ENCODE results near the gene AFM.

The AFM gene

GRCh38 chr4:73481358-73481757, at the start of gene AFM:
TSS of gene AFM (plus strand) at chr4:73481745. CDS start at chr4:73481776, 31 bp downstream.
- no peak for DNase-seq (ENCODE audit: low read depth in 3 of 3)

DNA sequence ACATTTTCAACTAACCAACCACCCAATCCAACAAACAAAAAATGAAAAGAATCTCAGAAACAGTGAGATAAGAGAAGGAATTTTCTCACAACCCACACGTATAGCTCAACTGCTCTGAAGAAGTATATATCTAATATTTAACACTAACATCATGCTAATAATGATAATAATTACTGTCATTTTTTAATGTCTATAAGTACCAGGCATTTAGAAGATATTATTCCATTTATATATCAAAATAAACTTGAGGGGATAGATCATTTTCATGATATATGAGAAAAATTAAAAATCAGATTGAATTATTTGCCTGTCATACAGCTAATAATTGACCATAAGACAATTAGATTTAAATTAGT, 49.8 kb upstream of the AFM start:
- no peak for DNase-seq (ENCODE audit: low read depth in 3 of 3)

- no peak for DNase-seq (ENCODE audit: low read depth in 3 of 3)
Measured at GRCh38 chr4:73432169-73433000, 49.2 kb upstream of the AFM start.

DNA sequence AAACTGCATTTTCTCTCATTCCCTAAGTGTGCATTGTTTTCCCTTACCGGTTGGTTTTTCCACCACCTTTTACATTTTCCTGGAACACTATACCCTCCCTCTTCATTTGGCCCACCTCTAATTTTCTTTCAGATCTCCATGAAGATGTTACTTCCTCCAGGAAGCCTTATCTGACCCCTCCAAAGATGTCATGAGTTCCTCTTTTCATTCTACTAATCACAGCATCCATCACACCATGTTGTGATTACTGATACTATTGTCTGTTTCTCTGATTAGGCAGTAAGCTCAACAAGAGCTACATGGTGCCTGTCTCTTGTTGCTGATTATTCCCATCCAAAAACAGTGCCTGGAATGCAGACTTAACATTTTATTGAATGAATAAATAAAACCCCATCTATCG, 48.4 kb upstream of the AFM start:
- no peak for DNase-seq (ENCODE audit: low read depth in 3 of 3)

DNA sequence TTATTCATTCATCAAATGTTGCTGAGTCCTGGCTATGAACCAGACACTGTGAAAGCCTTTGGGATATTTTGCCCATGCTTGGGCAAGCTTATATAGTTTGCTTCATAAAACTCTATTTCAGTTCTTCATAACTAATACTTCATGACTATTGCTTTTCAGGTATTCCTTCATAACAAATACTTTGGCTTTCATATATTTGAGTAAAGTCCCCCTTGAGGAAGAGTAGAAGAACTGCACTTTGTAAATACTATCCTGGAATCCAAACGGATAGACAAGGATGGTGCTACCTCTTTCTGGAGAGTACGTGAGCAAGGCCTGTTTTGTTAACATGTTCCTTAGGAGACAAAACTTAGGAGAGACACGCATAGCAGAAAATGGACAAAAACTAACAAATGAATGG, 47.2 kb upstream of the AFM start:
- no peak for DNase-seq (ENCODE audit: low read depth in 3 of 3)

DNA sequence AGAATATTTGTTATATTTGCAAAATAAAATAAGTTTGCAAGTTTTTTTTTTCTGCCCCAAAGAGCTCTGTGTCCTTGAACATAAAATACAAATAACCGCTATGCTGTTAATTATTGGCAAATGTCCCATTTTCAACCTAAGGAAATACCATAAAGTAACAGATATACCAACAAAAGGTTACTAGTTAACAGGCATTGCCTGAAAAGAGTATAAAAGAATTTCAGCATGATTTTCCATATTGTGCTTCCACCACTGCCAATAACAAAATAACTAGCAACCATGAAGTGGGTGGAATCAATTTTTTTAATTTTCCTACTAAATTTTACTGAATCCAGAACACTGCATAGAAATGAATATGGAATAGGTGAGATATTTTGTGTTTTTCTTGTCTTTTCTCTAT, 45.6 kb upstream of the AFM start, which contains the start of gene AFP:
AFP (plus strand) TSS at position 238 of the 400 bp plus-strand sequence; CDS start at position 280, 42 bp downstream.
- no peak for DNase-seq (ENCODE audit: low read depth in 3 of 3)

DNA sequence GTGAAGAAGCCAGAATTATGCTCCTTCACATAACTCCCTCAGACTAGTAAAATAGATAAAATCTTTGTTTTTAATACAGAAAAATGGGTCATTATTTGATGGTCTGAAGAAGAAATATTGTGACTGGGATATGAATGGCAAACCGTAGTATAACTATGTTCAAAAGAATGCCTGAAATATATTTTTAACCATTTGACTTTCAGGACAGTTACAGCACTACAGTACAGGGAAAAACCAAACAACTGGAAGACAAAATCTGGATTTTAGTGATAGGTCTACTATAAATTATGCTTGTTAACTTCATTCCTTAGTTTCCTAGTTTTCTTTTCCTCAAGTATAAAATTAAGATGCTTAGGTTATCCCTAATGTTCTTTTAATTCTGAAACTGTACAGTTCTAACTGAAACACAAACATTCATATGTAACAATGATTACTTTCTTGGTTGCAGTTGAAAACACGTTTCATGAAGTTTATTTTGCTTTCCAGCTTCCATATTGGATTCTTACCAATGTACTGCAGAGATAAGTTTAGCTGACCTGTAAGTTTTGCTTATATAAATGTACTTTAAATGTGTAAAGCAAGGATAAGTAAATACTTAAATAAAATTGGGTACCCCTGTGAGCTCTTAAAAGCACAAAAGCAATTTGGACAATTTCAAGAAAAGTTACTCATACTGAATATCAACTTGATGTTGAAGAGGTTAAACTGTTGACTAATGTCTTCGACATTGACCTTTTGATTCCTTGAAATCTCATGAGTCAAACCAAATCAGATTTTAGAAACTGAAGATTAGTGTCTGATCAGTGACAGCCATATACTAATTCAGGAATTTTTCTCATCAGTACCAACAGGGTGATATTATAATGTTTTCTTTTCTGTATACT, 44.6 kb upstream of the AFM start:
- DNase-seq (ENCODE audit: low read depth in 3 of 3): no peak

GRCh38 chr4:73437558-73437956, 44.0 kb upstream of the AFM start:
- DNase-seq (ENCODE audit: low read depth in 3 of 3): no peak

DNA sequence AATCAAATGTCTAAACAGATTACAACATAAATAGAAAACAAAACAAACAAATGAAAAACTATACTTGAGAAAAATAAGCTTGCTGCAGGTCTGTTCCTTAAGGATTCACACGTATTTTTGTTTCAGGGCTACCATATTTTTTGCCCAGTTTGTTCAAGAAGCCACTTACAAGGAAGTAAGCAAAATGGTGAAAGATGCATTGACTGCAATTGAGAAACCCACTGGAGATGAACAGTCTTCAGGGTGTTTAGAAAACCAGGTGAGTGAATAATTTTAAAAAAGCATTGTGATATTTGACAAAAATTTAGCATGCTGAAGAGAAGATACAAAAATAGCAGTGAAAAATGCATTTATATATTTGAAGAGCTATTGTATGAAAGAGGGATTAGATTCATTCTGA, 43.5 kb upstream of the AFM start:
- no peak for DNase-seq (ENCODE audit: low read depth in 3 of 3)

- no peak for DNase-seq (ENCODE audit: low read depth in 3 of 3)
Measured at GRCh38 chr4:73438582-73439215, 42.8 kb upstream of the AFM start.

GRCh38 chr4:73439445-73439844, 42.1 kb upstream of the AFM start:
- DNase-seq (ENCODE audit: low read depth in 3 of 3): no peak

GRCh38 chr4:73439991-73440390, 41.6 kb upstream of the AFM start:
- DNase-seq (ENCODE audit: low read depth in 3 of 3): no peak

GRCh38 chr4:73440653-73441052, 40.9 kb upstream of the AFM start:
- DNase-seq (ENCODE audit: low read depth in 3 of 3): no peak

DNA sequence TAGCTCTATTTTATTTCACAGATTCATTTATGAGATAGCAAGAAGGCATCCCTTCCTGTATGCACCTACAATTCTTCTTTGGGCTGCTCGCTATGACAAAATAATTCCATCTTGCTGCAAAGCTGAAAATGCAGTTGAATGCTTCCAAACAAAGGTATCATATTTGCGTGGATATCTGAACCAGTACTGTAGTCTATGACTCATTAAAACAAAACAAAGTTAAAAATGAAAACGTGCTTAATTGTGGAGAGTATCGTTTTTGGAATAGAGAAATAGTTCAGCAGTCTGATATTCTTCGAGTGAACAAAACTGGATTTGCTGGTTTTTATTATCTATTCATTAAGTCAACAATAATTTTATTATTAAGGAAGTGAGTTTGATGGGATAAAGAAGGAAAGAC, 39.3 kb upstream of the AFM start:
- DNase-seq (ENCODE audit: low read depth in 3 of 3): no peak

GRCh38 chr4:73443224-73443623, 38.3 kb upstream of the AFM start:
- DNase-seq (ENCODE audit: low read depth in 3 of 3): no peak

DNA sequence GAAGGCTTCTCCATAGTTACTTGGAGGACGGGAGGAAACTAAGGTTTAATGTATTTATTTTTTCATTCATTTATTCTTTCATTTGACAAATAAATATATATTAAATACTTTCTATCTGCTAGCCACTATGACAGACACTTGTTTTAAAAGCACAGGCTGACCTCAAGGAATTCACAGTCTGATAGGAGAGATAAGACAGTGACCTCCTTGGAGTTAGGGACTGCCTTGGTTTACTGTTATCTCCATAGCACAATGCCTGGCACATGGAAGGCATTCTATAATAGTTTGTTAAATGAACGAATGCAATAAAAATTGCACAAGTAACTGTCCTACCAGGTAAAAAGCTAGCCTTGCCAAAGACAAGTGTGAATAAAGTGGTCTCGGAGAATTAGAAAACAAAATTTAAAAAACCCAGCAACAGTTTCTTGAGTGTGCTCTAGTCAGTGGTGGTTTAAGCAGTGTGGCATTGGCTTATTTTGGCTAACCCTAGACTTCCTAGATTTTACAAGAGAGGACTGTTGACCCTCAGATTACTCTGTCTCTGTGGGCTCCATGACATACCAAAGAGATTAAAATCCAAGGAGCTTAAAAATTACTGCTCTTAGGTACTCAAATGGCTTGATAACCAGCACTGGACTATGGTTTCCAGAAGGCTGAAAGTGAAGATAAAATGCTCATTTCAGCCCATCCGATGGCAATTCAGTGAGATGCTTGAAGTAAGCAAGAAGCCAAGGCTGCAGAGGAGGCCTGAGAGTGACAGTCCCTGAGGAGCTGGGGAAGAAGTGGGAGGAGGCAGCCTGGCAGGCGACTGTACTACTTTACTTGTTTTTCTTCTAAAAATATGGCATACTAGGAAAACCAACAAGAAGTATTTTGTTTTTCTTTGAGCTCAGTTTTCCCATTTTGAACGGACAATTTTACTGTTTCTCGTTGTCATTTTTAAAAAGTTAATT, 35.9 kb upstream of the AFM start:
- no peak for DNase-seq (ENCODE audit: low read depth in 3 of 3)

- DNase-seq (ENCODE audit: low read depth in 3 of 3): no peak
Measured at GRCh38 chr4:73446336-73446938, 35.1 kb upstream of the AFM start.

DNA sequence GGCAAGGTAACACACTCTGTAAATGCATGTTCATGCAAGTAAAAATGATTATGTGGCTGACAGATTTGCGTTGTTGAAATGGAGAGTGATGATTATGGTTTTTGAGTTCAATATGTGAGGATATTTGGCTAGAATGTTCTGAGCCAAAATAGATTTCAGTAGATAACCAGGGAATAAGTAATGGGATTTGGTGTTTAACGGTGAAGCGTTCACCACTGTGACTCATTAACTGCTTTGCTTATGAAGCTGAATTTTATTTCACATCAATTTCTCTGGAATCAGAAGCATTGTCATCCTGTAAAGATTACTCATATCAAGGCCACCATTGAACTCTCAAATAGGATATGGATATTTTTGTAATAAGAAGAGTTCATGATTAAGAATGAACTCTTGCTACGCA, 33.9 kb upstream of the AFM start:
- DNase-seq (ENCODE audit: low read depth in 3 of 3): no peak

GRCh38 chr4:73448448-73449203, 32.9 kb upstream of the AFM start:
- DNase-seq (ENCODE audit: low read depth in 3 of 3): no peak

DNA sequence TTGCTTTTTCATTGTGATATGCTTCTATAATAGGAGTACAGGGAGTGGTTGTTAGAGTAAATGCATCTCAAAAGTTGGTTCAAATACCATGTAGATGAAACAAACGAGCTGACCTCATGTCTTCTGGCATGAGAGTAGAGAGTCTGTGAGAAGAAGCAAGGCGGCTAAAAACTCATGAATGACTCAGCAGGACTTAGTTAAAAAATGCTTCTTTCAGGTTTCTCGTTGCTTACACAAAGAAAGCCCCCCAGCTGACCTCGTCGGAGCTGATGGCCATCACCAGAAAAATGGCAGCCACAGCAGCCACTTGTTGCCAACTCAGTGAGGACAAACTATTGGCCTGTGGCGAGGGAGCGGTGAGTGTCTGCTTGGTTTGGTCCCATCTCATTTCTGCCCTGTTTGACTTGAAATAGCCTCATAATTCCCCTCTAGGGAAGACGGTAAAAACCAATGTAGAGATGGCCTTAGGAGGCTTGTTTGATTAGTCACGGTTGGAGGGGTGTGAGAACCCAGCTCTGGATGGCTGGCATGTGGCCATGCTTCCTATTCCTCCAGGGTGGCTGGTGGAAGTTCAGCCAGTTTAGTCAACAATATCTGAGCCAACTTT, 31.0 kb upstream of the AFM start:
- no peak for DNase-seq (ENCODE audit: low read depth in 3 of 3)

Data from stimulated activated CD4-positive, alpha-beta T cell treated with anti-CD3 and anti-CD28 coated beads, TNF-alpha, amount 100 ng/mL, for 48 hours (primary cell).